GM12891 (cell line): Measurements from ENCODE around the gene TNPO3.

ENCODE experiments used
- PAX5 ChIP-seq: IDR thresholded peaks from 2 replicates; pipeline ENCODE4 v1.6.1; 2011; ENCODE audit warnings: low read length, moderate library complexity, mild to moderate bottlenecking; ENCODE audit not compliant: insufficient read depth, severe bottlenecking
- POLR2A ChIP-seq: IDR thresholded peaks from 2 replicates; pipeline ENCODE4 v1.6.1; 2011; ENCODE audit warnings: low read depth, low read length, control low read depth
- POLR2AphosphoS5 ChIP-seq: IDR thresholded peaks from 2 replicates; pipeline ENCODE4 v1.6.1; 2011; ENCODE audit warnings: low read depth, low read length, control low read depth
- POU2F2 ChIP-seq: IDR thresholded peaks from 2 replicates; pipeline ENCODE4 v1.6.1; 2011; ENCODE audit warnings: low read depth, mild to moderate bottlenecking, control low read depth, low read length, moderate library complexity
- SPI1 ChIP-seq: IDR thresholded peaks from 2 replicates; pipeline ENCODE4 v1.6.1; 2011; ENCODE audit warnings: low read depth, low read length, control low read depth
- TAF1 ChIP-seq: IDR thresholded peaks from 2 replicates; pipeline ENCODE4 v1.6.1; 2011; ENCODE audit warnings: low read depth, low read length, control low read depth

- TF ChIP-seq POLR2A (no peak), TAF1 (no peak), POLR2AphosphoS5 (no peak), POU2F2 (no peak), SPI1 (no peak), PAX5 (no peak)
These were observed 133.9 kb downstream of the TNPO3 start for GRCh38 chr7:128920913-128921582.
